Stimulated activated effector memory CD8-positive, alpha-beta T cell treated with anti-CD3 and anti-CD28 coated beads, Interleukin-12 subunit alpha, Interleukin-12 subunit beta, amount 100 ng/mL, for 72 hours (primary cell): ENCODE data around the gene DNAH8.
"Not testable (repeated sequence)": the region's sequence is repeated elsewhere in the genome, so short reads cannot be mapped to it uniquely, and the experiment has no call there.

Experiments used
- ATAC-seq: fragments of 150-1000 bp; cut with Tn5 transposase; 2 replicates; pipeline ENCODE4 v1.10.0; 2021
- DNase-seq, 2 donors: peaks; one replicate each; pipeline ENCODE4 v3.0.0; 2021 to 2022; ENCODE audit warnings: low spot score in 2 of 2
- H3K27ac Mint-ChIP-seq: one replicate; pipeline ENCODE4 v1.8.0; 2022; ENCODE audit warnings: mild to moderate bottlenecking, mixed read lengths
- H3K36me3 Mint-ChIP-seq: one replicate; pipeline ENCODE4 v1.8.0; 2022; ENCODE audit warnings: mild to moderate bottlenecking, mixed read lengths
- H3K4me1 Mint-ChIP-seq: one replicate; pipeline ENCODE4 v1.8.0; 2022; ENCODE audit warnings: mixed read lengths
- H3K4me3 Mint-ChIP-seq: one replicate; pipeline ENCODE4 v1.8.0; 2022; ENCODE audit warnings: mild to moderate bottlenecking, mixed read lengths
- H3K9me3 Mint-ChIP-seq: one replicate; pipeline ENCODE4 v1.8.0; 2022; ENCODE audit warnings: mixed read lengths

Gene DNAH8

DNA sequence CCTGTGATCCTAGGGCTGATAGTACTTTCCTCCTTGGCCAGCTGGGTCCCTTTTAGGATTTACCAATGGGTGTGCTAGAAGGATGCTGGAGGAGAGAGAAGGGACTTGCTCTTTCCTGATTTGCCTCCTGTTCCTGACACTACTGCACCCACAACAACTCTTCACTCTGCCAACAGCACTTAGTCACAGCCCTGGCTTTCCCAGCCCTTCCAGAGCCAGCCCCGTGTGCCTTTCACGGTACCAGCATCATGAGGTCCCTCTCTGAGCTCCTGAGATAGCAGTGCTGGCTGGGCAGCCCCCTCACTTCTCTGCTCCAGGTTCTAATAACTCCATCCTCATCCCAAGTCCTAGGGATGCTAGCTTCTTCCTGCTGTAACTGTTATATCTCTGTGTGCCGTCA lies 80.9 kb downstream of the DNAH8 start:
- no peaks in the 10 kb centered on the region for H3K4me1 Mint-ChIP-seq

DNA sequence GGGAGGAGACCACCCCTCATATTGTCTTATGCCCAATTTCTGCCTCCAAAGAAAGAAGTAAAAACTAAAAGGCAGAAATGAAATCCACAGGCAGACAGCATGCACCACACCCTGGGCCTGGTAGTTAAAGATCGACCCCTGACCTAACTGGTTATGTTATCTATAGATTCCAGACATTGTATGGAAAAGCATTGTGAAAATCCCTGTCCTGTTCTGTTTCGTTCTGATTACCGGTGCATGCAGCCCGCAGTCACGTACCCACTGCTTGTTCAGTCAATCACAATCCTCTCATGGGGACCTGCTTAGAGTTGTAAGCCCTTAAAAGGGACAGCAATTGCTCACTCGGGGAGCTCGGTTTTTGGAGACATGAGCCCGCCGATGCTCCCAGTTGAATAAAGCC lies 81.3 kb downstream of the DNAH8 start:
- H3K4me1 Mint-ChIP-seq, H3K27ac Mint-ChIP-seq, H3K4me3 Mint-ChIP-seq, ATAC-seq, DNase-seq, H3K36me3 Mint-ChIP-seq, H3K9me3 Mint-ChIP-seq: not testable (repeated sequence)

More for the DNA sequence above, 80.9 kb downstream of the DNAH8 start:
- Mint-ChIP-seq H3K4me3 (no peak overlapping the region), H3K36me3 (no peaks in the 10 kb centered on the region), H3K27ac (no peak overlapping the region), H3K9me3 (no peaks in the 10 kb centered on the region)
- ATAC-seq: no peak
- no peak for DNase-seq

DNA sequence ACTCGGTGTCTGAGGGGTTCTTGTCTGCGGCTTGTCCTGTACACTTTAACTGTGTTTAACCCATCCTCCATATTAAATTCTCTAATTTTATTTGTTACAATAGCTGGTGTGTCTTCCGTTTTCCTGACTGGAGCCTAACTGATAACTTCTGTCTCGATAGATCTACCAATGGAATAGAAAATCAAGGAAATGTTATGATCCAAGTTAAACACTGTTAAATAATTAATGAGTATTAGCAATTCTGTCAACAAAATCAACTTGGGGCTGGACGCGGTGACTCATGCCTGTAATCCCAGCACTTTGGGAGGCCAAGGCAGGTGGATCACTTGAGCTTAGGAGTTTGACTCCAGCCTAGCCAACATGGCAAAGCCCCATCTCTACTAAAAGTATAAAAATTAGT lies 81.7 kb downstream of the DNAH8 start:
- no peak for DNase-seq
- Mint-ChIP-seq H3K27ac (no peak overlapping the region), H3K4me3 (no peak overlapping the region), H3K9me3 (no peaks in the 10 kb centered on the region), H3K36me3 (no peaks in the 10 kb centered on the region), H3K4me1 (no peaks in the 10 kb centered on the region)
- ATAC-seq: no peak

DNA sequence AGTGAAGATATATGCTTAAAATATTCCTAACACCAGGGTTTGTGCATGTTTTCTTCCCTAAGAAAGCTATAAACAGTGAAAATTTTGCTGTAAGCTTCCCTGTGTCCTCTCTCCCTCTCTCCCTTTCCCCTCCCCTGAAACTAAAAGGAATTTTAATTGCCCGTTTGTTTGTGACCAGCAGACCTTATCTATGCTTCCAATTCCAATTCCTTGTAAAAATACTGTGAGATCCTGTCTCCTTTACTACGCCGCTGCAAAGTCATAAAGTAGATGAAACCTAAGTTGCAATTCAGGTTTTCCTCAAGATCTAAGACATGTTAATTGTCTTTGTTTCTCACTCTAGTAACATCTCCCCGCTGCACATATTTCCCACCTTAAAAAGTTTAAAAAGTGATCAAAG lies 82.3 kb downstream of the DNAH8 start:
- no peak overlapping the region for H3K4me3 Mint-ChIP-seq
- H3K27ac Mint-ChIP-seq: no peak overlapping the region
- H3K4me1 Mint-ChIP-seq: no peaks in the 10 kb centered on the region
- DNase-seq (no peak), ATAC-seq (no peak)
- no peaks in the 10 kb centered on the region for H3K36me3 Mint-ChIP-seq
- no peaks in the 10 kb centered on the region for H3K9me3 Mint-ChIP-seq

DNA sequence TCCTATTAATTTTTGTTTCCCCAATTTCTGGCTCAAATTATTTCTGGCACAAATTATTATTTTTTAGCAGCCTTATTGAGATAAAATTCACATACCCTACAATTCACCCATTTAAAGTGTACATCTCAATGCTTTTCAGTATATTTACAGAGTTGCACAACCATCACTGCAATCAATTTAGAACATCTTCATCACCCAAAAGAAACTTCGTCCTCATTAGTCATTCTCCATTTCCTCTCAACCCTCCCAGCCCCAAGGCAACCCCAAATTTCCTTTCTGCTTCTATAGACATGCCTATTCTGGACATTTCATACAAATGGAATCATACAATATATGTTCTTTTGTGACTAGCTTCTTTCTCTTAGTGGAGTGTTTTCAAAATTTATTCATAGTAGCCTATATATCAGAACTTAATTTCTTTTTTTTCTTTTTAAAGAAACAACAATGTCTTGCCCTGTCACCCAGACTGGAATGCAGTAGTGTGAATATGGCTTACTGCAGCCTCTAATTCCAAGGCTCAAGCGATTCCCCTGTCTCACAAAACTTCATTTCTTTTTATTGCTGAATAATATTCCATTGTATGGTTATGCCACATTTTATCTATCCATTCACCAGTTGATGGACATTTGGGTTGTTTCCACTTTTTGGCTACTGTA lies 84.5 kb downstream of the DNAH8 start:
- ATAC-seq: no peak
- no peak overlapping the region for H3K4me3 Mint-ChIP-seq
- H3K4me1 Mint-ChIP-seq: no peaks in the 10 kb centered on the region
- DNase-seq: no peak
- no peak overlapping the region for H3K27ac Mint-ChIP-seq
- no peaks in the 10 kb centered on the region for H3K9me3 Mint-ChIP-seq
- no peaks in the 10 kb centered on the region for H3K36me3 Mint-ChIP-seq

DNA sequence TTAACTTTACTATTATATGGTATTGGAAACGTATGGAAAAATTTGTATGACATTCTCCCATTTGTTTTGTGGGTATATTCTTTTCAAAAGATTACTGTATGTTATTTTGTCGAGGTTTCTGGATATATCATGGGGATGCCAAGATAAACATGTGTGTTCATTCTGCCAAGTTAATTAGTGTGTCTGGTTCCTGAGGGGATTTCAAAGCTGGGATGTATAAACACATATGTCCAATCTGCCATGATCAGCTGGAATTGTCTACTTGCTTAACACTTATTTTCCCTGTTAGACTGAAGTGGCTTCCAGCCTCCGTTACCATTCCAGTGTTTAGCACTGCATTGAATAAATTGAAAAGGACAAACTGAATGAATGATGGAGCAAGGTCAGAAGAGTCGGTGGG lies 86.2 kb downstream of the DNAH8 start:
- no peak overlapping the region for H3K27ac Mint-ChIP-seq
- no peaks in the 10 kb centered on the region for H3K9me3 Mint-ChIP-seq
- no peaks in the 10 kb centered on the region for H3K4me1 Mint-ChIP-seq
- no peak overlapping the region for H3K4me3 Mint-ChIP-seq
- DNase-seq: no peak
- no peaks in the 10 kb centered on the region for H3K36me3 Mint-ChIP-seq
- no peak for ATAC-seq

DNA sequence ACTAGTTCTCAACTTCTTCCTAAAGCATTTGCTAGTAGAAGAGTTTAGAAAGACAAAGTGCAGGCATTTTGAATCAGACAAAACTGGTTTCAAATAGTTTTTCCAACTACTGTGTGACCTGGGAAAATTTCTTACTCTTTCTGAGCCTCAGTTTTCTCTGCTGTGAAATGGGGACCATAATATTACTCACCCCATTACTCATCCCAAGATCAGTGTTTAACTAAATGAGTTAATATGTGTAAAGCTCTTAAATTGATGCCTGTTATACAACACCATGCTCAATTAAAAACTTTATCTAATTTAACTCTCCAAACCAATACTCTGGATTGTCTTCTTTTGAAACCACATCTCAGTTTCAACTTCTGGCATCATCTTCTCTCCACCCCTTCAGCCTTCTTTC lies 87.4 kb downstream of the DNAH8 start:
- Mint-ChIP-seq H3K27ac (no peak overlapping the region), H3K4me1 (no peaks in the 10 kb centered on the region), H3K4me3 (no peak overlapping the region), H3K9me3 (no peaks in the 10 kb centered on the region), H3K36me3 (no peaks in the 10 kb centered on the region)
- no peak for DNase-seq
- no peak for ATAC-seq

DNA sequence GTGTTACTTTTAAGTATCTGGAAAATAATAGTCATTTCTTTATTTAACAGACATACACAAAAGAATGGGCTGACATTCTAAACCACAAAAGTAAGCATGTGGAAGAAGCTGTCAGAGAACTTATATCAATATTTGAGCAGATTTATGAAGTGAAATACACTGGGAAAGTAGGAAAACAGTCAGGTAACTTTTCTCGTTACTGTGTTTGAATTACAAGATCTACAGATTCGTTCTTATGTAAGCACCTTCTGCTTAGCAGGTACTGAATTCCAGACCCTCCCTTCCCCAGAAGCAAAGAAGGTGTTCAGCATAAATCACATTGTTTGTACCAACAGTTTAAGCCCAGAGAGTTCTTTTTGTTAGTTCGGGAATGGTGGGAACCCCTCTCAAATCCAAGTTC lies 88.0 kb downstream of the DNAH8 start:
- no peaks in the 10 kb centered on the region for H3K36me3 Mint-ChIP-seq
- no peak overlapping the region for H3K4me3 Mint-ChIP-seq
- H3K4me1 Mint-ChIP-seq: no peaks in the 10 kb centered on the region
- H3K9me3 Mint-ChIP-seq: no peaks in the 10 kb centered on the region
- ATAC-seq: no peak
- DNase-seq: no peak
- H3K27ac Mint-ChIP-seq: no peak overlapping the region

DNA sequence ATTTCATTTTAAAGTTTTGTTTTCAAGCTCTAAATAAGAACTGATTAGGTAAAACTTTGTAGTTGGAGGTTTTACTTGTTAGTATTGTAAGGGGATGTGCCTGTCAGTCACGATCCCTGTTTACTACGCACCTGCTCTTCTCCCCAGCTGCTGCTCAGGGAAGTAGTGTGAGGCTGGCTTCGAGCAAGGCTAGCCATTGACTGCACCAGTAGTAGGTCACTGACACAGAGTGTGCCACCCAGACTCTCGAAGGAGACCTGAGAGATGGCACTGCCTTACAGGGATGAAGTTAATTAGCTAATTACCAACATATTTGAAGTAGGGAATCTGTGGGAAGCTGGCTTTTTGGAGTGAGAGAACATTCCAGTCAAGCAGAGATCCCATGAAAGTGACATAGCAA lies 89.2 kb downstream of the DNAH8 start:
- no peak overlapping the region for H3K27ac Mint-ChIP-seq
- H3K4me1 Mint-ChIP-seq: no peaks in the 10 kb centered on the region
- DNase-seq (no peak), ATAC-seq (no peak)
- H3K4me3 Mint-ChIP-seq: no peak overlapping the region
- H3K9me3 Mint-ChIP-seq: no peaks in the 10 kb centered on the region
- H3K36me3 Mint-ChIP-seq: no peaks in the 10 kb centered on the region

DNA sequence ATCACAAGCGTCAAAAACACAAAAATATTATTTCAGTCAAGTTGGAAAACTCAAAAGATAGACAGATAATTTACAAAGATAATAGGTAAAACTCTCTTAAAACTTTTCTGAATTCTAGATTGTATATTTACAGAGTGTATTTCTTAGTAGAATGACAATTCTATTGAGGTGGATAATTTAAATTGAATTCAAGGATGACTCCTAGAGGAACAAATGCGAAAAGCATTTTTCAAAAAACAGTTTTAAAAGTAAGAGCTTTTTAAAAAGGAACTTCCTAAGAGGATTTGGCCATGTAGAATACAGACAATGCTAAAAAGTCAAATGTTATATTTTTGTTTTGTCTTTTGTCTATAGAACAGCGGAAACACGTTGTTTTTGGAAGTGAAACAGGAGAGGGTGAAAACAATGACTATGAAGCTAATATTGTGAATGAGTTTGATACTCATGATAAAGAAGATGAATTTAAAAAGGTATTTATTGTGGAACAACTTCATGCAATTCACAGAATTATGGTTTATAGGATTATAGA lies 90.1 kb downstream of the DNAH8 start:
- Mint-ChIP-seq H3K27ac (no peak overlapping the region), H3K9me3 (no peaks in the 10 kb centered on the region), H3K4me3 (no peak overlapping the region), H3K4me1 (no peaks in the 10 kb centered on the region), H3K36me3 (no peaks in the 10 kb centered on the region)
- no peak for ATAC-seq
- no peak for DNase-seq

DNA sequence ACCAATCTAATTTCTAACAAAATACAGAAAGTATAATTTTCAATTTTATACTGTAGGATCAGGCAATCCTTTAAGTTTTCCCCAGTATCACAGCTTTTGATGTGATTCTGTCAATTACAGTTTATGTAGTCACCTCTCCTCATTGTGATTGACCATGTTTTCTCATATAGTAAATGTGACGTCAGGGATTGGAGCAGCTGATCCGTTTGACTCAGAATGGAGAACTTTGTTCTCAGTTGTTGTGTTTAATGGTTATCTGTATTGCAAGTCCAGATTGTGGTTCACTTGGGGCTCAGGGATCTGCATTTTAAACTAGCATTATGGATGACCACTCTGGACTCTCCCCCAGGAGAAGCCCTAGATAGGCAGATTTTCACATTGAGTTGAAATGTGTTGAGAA lies 90.6 kb downstream of the DNAH8 start:
- no peaks in the 10 kb centered on the region for H3K4me1 Mint-ChIP-seq
- DNase-seq (no peak), ATAC-seq (no peak)
- no peaks in the 10 kb centered on the region for H3K36me3 Mint-ChIP-seq
- H3K9me3 Mint-ChIP-seq: no peaks in the 10 kb centered on the region
- H3K27ac Mint-ChIP-seq: no peak overlapping the region
- no peak overlapping the region for H3K4me3 Mint-ChIP-seq

DNA sequence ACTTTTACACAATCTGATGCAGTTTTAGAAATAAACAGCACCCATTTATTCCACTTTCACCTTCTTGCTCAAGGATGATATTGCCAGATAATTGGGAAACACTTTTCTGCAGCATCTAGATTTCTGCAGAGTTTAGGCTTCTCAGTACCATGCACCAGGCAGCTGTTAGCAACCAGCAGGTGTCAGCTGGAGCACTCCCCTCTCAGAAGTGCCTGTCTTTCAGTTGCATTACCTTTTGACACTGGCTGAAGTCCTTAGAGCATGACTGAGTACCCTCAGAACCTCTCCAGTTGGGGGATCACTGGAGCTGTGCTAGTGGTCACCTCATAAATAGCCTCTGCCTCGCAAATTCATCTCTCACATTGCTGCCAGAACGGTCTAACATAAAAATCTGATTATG lies 91.2 kb downstream of the DNAH8 start:
- no peaks in the 10 kb centered on the region for H3K36me3 Mint-ChIP-seq
- H3K4me3 Mint-ChIP-seq: no peak overlapping the region
- no peak overlapping the region for H3K27ac Mint-ChIP-seq
- no peak for ATAC-seq
- no peak for DNase-seq
- no peaks in the 10 kb centered on the region for H3K4me1 Mint-ChIP-seq
- no peaks in the 10 kb centered on the region for H3K9me3 Mint-ChIP-seq

DNA sequence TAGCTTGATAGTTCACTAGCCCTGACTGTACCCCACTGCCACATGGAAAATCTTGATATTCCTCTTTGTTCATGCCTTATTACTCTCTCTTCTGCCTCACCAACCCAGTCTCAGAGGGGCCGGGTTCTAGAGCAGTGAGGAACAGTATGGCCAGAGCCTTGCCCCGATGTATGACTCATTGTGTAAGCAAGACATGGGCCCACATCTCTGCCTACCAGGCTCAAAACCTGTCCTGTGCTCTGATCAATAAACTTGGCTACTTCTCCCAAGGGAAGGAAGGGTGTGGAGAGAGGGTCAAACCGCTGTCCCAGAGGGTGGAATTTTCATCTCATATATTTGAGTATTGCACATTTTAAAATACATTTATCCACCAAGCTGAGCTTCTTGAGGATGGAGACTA lies 91.7 kb downstream of the DNAH8 start:
- DNase-seq: no peak
- H3K36me3 Mint-ChIP-seq: no peaks in the 10 kb centered on the region
- H3K4me3 Mint-ChIP-seq: no peak overlapping the region
- H3K4me1 Mint-ChIP-seq: peaks cover 4% of the 10 kb centered on the region
- H3K9me3 Mint-ChIP-seq: no peaks in the 10 kb centered on the region
- H3K27ac Mint-ChIP-seq: no peak overlapping the region
- ATAC-seq: no peak

DNA sequence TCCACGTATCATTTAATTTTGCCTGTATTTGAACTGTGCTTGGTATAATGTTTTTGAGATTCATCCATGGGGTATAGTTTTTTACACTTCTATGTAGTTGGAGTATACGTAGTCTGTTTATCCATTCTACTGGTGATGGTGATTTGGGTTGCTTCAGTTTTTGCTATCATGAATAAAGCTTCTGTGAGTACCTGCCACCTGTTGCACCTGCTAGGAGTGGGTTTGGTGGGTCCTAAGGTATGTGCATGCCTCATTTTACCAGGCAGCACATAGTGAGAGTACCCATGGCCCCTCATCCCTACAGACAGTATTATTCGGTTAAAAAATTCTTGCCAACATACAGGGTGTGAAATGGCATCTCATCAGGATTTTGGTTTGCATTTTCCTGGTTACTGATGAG lies 92.9 kb downstream of the DNAH8 start:
- Mint-ChIP-seq H3K9me3 (no peaks in the 10 kb centered on the region), H3K4me1 (peaks cover 5% of the 10 kb centered on the region), H3K36me3 (no peaks in the 10 kb centered on the region), H3K4me3 (no peak overlapping the region), H3K27ac (no peak overlapping the region)
- no peak for ATAC-seq
- DNase-seq: no peak

DNA sequence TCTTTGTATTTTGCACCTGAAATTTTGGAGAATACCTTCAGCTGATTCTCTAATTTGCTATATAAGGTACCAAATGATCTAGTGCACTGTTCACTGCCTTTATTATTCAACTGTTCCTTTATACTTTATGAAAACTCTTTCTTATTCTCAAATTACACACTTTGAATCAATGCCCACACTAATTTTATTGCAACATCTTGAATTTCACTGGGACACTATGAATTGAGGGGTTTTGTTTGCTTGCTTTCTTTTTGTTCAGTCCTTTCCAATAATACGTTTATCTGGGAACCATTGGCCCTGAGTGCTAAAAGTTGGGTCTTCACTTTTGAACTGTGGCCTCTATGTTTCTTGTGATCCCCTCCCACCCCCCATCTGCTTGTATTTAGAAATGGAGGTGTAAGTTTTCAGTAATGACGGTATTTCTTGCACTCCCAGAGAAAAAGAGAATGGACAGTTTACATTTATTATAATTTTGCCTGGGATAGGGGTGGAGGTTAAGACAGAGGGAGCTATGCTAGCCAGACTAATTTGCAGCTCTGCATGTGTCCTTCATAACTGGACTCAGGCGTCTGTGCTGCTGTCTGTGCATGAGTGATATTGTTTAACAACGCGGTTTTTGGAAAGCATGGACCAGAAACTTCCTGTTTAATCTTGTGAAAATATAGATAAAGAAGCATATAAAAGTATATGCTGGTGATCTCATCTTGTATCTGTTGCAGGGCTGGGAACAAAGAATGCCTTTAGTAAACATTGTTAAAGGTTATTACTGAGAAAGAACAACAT lies 98.1 kb downstream of the DNAH8 start:
- Mint-ChIP-seq H3K4me1 (peaks cover 5% of the 10 kb centered on the region), H3K27ac (no peak overlapping the region), H3K36me3 (no peaks in the 10 kb centered on the region), H3K9me3 (no peaks in the 10 kb centered on the region), H3K4me3 (no peak overlapping the region)
- ATAC-seq (no peak), DNase-seq (no peak)

DNA sequence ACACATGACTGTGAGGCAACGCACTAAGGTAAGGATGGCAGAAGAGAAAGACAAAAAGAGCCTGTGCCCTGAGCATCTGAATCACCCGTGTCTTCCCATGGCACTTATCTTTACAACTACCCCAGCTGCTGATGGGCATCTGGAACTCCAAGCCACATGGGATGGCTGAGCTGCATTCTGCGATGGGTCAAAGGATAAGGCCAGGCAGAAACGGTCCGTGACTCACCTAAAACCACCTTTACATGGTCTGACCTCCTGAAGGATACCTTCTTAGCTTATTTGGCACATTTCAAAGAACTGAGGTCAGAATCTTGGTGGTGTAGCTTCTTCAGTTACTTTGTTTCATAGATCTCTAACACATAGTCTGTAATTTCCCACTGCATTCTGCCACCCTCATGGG lies 99.7 kb downstream of the DNAH8 start:
- peaks cover 5% of the 10 kb centered on the region for H3K4me1 Mint-ChIP-seq
- ATAC-seq (no peak), DNase-seq (no peak)
- H3K36me3 Mint-ChIP-seq: no peaks in the 10 kb centered on the region
- H3K9me3 Mint-ChIP-seq: no peaks in the 10 kb centered on the region
- no peak overlapping the region for H3K27ac Mint-ChIP-seq
- H3K4me3 Mint-ChIP-seq: no peak overlapping the region
